Activated T-helper 2 cell treated with anti-CD3 and anti-CD28 coated beads, Interferon-gamma antibody, Interleukin-2, Interleukin-4, amounts not matched to agents 10 μg/mL and 5 μg/mL and 100 μg/mL, durations not matched to agents 14 hours and 24 hours and 36 hours (primary cell): ENCODE data around the gene GPR62. TPM values are rescaled to one million over a fixed set of nuclear protein-coding genes. Genes with fewer than 3 reads are reported as not detected.
A peak's percentile ranks its signal among the peaks of the same experiment; 100 is the strongest.

Experiments
- DNase-seq: peaks from one replicate; pipeline ENCODE4 v3.0.0; 2021; ENCODE audit warnings: low spot score
- H3K27ac Mint-ChIP-seq: one replicate; pipeline ENCODE4 v1.8.0; 2021; ENCODE audit warnings: mixed read lengths
- H3K27me3 Mint-ChIP-seq: one replicate; pipeline ENCODE4 v1.8.0; 2021; ENCODE audit warnings: low read depth, mixed read lengths
- H3K36me3 Mint-ChIP-seq: one replicate; pipeline ENCODE4 v1.8.0; 2021; ENCODE audit warnings: low read depth, mixed read lengths
- H3K4me1 Mint-ChIP-seq: one replicate; pipeline ENCODE4 v1.8.0; 2021; ENCODE audit warnings: low read depth, mixed read lengths
- H3K4me3 Mint-ChIP-seq: one replicate; pipeline ENCODE4 v1.8.0; 2021; ENCODE audit warnings: low read depth, mild to moderate bottlenecking, moderate library complexity, mixed read lengths
- H3K9me3 Mint-ChIP-seq: one replicate; pipeline ENCODE4 v1.8.0; 2021; ENCODE audit warnings: mixed read lengths
- intact Hi-C: fragments of 100-400 bp; cut with micrococcal nuclease; formaldehyde crosslinking; loops from one replicate; pipeline ENCODE4 v1.15.1; 2023
- total RNA-seq: library from RNA; stranded (reverse); gene quantifications from 2 replicates; pipeline ENCODE4 v1.2.3, GENCODE V29; 2022

Gene GPR62
- total RNA-seq, 1 donor from 2014 or later, result not detected

GRCh38 chr3:51934139-51934850 lies 20.9 kb upstream of the GPR62 start:
- peaks cover 55% of the 10 kb centered on the region for H3K36me3 Mint-ChIP-seq
- no peaks in the 10 kb centered on the region for H3K9me3 Mint-ChIP-seq
- H3K27me3 Mint-ChIP-seq, result no peaks in the 10 kb centered on the region
- no peak overlapping the region for H3K27ac Mint-ChIP-seq
- H3K4me3 Mint-ChIP-seq, result no peak overlapping the region
- DNase-seq, result peak; percentile 6
- H3K4me1 Mint-ChIP-seq, result peaks cover 6% of the 10 kb centered on the region
- intact Hi-C loops, result no loop called here

- Mint-ChIP-seq H3K36me3 (peaks cover 62% of the 10 kb centered on the region), H3K9me3 (no peaks in the 10 kb centered on the region), H3K27ac (no peak overlapping the region), H3K27me3 (no peaks in the 10 kb centered on the region), H3K4me1 (peaks cover 8% of the 10 kb centered on the region), H3K4me3 (no peak overlapping the region)
- intact Hi-C loops, result no loop called here
- DNase-seq, result peak; percentile 7
Measured at GRCh38 chr3:51934991-51935885, 19.9 kb upstream of the GPR62 start.

GRCh38 chr3:51935886-51936755 lies 19.1 kb upstream of the GPR62 start:
- intact Hi-C loops, result no loop called here
- Mint-ChIP-seq H3K27me3 (no peaks in the 10 kb centered on the region), H3K4me3 (no peak overlapping the region), H3K27ac (no peak overlapping the region), H3K4me1 (peaks cover 17% of the 10 kb centered on the region), H3K36me3 (peaks cover 70% of the 10 kb centered on the region), H3K9me3 (no peaks in the 10 kb centered on the region)
- no peak for DNase-seq

GRCh38 chr3:51937014-51937413 lies 18.2 kb upstream of the GPR62 start:
- H3K4me3 Mint-ChIP-seq, result no peak overlapping the region
- DNase-seq, result no peak
- peaks cover 72% of the 10 kb centered on the region for H3K36me3 Mint-ChIP-seq
- H3K9me3 Mint-ChIP-seq, result no peaks in the 10 kb centered on the region
- H3K4me1 Mint-ChIP-seq, result peaks cover 18% of the 10 kb centered on the region
- no peak overlapping the region for H3K27ac Mint-ChIP-seq
- H3K27me3 Mint-ChIP-seq, result no peaks in the 10 kb centered on the region
- intact Hi-C loops, result no loop called here

GRCh38 chr3:51937611-51938450 lies 17.4 kb upstream of the GPR62 start:
- intact Hi-C loops, result no loop called here
- Mint-ChIP-seq H3K9me3 (no peaks in the 10 kb centered on the region), H3K27ac (no peak overlapping the region), H3K36me3 (peaks cover 70% of the 10 kb centered on the region), H3K27me3 (no peaks in the 10 kb centered on the region), H3K4me1 (peaks cover 19% of the 10 kb centered on the region), H3K4me3 (no peak overlapping the region)
- DNase-seq, result no peak

- no peaks in the 10 kb centered on the region for H3K9me3 Mint-ChIP-seq
- peaks cover 22% of the 10 kb centered on the region for H3K4me1 Mint-ChIP-seq
- H3K36me3 Mint-ChIP-seq, result peaks cover 62% of the 10 kb centered on the region
- no peak overlapping the region for H3K27ac Mint-ChIP-seq
- H3K27me3 Mint-ChIP-seq, result no peaks in the 10 kb centered on the region
- H3K4me3 Mint-ChIP-seq, result peak overlapping the region; percentile 43
- DNase-seq, result no peak
- intact Hi-C loops, result no loop called here
Measured at GRCh38 chr3:51938780-51939425, 16.3 kb upstream of the GPR62 start.

GRCh38 chr3:51940648-51941462 lies 14.3 kb upstream of the GPR62 start:
- intact Hi-C loops, result loop anchor here (1.0 to 5.0 kb wide), 4 partner anchors 116 to 1374 kb away; partner anchors contain the start of genes C3orf18, HEMK1, POC1A and TEX264
- Mint-ChIP-seq H3K27me3 (no peaks in the 10 kb centered on the region), H3K36me3 (peaks cover 45% of the 10 kb centered on the region), H3K9me3 (no peaks in the 10 kb centered on the region), H3K4me1 (peaks cover 22% of the 10 kb centered on the region), H3K27ac (peak overlapping the region; percentile 68), H3K4me3 (peak overlapping the region; percentile 76)
- DNase-seq, result no peak

GRCh38 chr3:51941463-51941797 lies 13.8 kb upstream of the GPR62 start:
- H3K27ac Mint-ChIP-seq, result peak overlapping the region; percentile 68
- peaks cover 22% of the 10 kb centered on the region for H3K4me1 Mint-ChIP-seq
- H3K36me3 Mint-ChIP-seq, result peaks cover 41% of the 10 kb centered on the region
- H3K27me3 Mint-ChIP-seq, result no peaks in the 10 kb centered on the region
- peak overlapping the region; percentile 76 for H3K4me3 Mint-ChIP-seq
- intact Hi-C loops, result loop anchor here (1.0 to 5.0 kb wide), 4 partner anchors 116 to 1374 kb away; partner anchors contain the start of genes C3orf18, HEMK1, POC1A and TEX264
- H3K9me3 Mint-ChIP-seq, result no peaks in the 10 kb centered on the region
- no peak for DNase-seq

GRCh38 chr3:51941798-51942602 lies 13.2 kb upstream of the GPR62 start, which contains the start of the genes PARP3 and RRP9:
Gene PARP3 (plus strand): TSS chr3:51942363. CDS start chr3:51943356, 993 bp downstream.
Gene RRP9 (minus strand): TSS chr3:51941904. CDS start chr3:51941867, 37 bp downstream.
- peak; percentile 100 for DNase-seq
- intact Hi-C loops, result loop anchor here (1.0 to 5.0 kb wide), 8 partner anchors 32 to 1375 kb away; partner anchors contain the start of genes ABHD14B, ACY1, C3orf18 and HEMK1
- Mint-ChIP-seq H3K36me3 (peaks cover 37% of the 10 kb centered on the region), H3K27me3 (no peaks in the 10 kb centered on the region), H3K9me3 (no peaks in the 10 kb centered on the region), H3K27ac (peak within 1 kb of the TSS; percentile 86), H3K4me1 (peaks cover 22% of the 10 kb centered on the region), H3K4me3 (peak within 1 kb of the TSS; percentile 76)
